NCI-H526 (cell line): ENCODE data around the gene SLC25A45.
"Not testable (repeated sequence)": the region's sequence is repeated elsewhere in the genome, so short reads cannot be mapped to it uniquely, and the experiment has no call there.

Experiments used
- DNase-seq, 2 experiments: peaks; one replicate each; lab custom pipeline; 2025; lab: John Stamatoyannopoulos, UW

Gene SLC25A45

GRCh38 chr11:65362966-65363365 lies 19.5 kb downstream of the SLC25A45 start:
- no peak for DNase-seq

GRCh38 chr11:65362320-65362931 lies 20.0 kb downstream of the SLC25A45 start:
- DNase-seq = no peak

GRCh38 chr11:65357856-65358356 lies 24.5 kb downstream of the SLC25A45 start:
- no peak for DNase-seq

DNA sequence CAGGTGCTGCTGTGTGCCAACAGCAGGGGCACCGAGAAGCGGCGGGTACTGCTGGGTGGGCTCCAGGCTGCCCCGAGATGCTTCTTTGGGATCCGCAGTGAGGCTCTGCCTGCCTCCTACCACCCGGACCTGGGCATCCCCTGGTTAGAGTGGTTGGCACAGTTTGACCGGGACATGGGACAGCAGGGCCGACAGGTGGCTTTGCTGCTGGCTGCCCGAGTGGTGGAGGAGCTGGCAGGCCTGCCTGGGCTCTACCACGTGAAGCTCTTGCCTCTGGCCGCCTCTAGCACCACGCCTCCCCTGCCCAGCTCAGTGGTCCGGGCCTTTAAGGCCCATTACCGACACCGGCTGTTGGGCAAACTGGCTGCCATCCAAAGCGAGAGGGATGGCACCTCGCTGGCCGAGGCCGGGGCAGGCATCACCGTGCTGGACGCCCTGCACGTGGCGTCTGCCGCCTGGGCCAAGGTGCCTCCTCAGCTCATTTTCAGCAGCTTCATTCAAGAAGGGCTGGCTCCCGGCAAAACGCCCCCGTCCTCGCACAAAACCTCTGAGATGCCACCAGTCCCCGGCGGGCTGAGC lies 26.0 kb downstream of the SLC25A45 start:
- no peak for DNase-seq

DNA sequence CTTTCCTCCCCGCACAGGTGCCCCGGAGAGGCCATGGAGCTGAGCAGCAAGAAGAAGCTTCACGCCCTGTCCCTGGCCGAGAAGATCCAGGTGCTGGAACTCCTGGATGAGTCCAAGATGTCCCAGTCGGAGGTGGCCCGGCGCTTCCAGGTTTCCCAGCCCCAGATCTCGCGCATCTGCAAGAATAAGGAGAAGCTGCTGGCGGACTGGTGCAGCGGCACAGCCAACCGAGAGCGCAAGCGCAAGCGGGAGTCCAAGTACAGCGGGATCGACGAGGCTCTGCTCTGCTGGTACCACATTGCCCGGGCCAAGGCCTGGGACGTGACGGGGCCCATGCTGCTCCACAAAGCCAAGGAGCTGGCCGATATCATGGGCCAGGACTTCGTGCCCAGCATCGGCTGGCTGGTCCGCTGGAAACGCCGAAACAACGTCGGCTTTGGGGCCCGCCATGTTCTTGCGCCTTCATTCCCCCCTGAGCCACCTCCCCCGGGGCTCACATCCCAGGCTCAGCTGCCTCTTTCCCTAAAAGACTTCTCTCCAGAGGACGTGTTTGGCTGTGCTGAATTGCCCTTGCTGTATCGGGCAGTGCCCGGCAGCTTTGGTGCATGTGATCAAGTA lies 26.6 kb downstream of the SLC25A45 start:
- DNase-seq = peak; percentile 62 to 77

DNA sequence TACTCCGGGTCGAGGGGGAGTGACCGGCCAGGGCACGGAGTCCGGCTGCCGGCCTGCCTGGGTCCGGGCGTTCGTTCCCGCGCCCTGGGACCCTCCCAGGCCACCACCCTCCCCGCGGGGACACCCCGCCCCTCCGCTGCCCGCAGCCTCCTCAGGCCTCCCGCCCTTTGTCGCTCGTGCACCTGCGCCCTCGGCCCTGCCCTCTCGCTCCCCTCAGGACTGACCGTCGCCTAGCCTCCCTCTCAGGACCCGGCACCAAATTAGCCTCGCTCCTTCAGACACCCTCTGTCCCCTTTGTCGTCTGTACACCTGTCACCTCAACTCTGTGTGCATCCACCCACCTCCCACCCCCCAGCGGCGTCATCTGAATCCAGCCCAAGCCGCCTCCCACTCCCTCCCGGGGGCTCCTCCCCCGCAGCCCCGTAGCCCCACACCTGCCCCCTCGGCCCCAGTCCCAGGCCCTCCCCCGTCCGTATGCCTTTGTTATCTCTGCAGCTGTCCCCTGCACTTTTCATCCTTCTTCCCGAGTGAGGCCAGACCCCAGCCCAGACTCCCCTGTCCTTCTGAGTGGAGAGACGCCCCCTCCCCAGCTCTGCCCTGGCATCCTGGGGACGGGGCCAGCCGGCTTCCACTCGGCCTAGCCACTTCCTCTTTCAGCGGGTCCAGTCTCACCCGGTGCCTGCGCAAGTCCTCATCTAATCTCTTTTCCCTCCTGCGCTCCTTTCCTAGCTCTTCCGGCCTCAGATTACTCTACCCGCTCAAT lies 27.3 kb downstream of the SLC25A45 start:
- DNase-seq = peak; percentile 62 to 82

DNA sequence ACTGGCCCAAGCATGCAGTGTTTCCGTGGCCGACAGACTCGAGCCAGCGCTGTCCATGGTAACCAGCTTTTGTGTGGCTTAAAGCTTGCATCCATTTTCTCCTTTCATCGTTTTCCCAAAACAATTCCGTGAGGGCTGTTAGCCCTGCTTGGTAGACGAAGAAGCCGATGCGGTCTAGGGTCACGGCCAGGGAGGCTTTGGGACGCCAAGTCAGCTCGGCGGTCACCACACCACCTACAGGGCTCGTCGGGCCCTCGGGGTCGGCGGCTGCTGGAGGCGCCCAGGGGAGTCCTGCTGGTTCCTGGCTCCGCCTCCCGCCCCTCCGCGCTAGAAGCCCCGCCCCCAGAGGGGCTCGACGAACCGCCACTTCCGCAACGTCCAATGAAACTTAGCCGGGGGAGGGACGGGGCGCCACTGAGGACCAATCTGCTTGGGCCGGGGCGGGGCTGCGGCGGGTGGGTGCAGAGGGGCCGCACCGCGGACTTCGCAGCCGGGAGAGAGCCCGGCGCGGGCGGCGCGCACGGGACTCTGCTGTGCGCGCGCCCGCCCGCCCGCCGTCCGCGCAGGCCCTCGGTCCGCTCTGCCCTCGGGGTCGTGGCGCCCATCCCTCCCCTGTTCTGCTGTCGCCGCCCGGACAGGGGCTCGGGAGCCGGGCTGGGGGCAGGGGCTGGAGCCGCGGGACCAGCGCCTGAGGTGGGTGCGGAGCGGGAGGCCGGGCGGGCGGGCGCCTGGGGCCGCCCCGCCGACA lies 28.0 kb downstream of the SLC25A45 start, which contains the start of gene TIGD3:
TSS of gene TIGD3 (plus strand) at position 487 of the 748 bp plus-strand sequence. CDS start 1,058 bp downstream, outside the sequence.
- peak; percentile 92 to 99 for DNase-seq

GRCh38 chr11:65353900-65354264 lies 28.6 kb downstream of the SLC25A45 start:
- peak in 1 of 2 experiments; percentile 63 for DNase-seq

- no peak for DNase-seq
These were observed 29.1 kb downstream of the SLC25A45 start for GRCh38 chr11:65353376-65353775.

DNA sequence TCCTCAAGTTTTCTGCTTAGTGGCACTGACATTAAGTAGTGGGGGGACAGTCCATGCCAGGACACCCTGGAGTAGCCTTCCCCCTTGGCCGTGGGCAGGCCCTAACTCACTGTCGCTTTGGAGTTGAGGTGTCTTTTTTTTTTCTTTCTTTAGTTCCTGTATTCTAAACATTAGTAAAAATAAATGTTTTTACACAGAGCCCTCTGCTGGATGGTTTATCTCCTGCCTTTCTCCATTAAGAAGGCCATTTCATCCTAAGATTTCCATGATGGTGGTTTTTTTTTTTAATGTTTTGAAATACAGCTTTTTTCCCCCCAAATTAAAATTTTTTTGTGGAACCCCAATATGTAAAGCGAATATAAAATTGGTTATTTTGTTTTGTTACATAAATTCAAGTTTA lies 29.7 kb downstream of the SLC25A45 start:
- no peak for DNase-seq

GRCh38 chr11:65351511-65351910 lies 30.9 kb downstream of the SLC25A45 start:
- DNase-seq = no peak

GRCh38 chr11:65341856-65342255 lies 40.6 kb downstream of the SLC25A45 start:
- DNase-seq = no peak

- no peak for DNase-seq
These were observed 42.2 kb downstream of the SLC25A45 start for GRCh38 chr11:65340226-65340625.

DNA sequence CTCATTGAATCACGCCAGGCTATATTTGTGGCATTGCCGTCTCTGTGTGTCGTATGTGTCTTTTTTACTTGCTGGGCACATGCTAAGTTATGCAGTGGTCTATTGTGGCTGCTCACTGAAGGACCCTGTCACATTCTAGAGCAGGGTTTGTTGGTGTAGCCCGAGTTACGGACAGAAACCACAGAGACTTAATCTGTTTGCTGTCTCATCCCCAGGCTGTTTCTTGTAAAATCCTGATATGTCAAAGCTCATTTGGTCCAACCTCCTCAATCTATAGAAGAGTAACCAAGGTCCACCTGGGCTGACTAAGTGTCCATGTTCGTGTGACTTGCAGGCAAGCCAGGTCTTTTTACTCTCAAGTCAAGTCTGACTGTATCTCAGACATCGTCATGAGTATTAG lies 43.8 kb downstream of the SLC25A45 start:
- no peak for DNase-seq

GRCh38 chr11:65334696-65335295 lies 47.6 kb downstream of the SLC25A45 start:
- no peak for DNase-seq

- DNase-seq = not testable (repeated sequence)
These were observed 49.9 kb downstream of the SLC25A45 start for GRCh38 chr11:65332591-65332990.

- DNase-seq = no peak
These were observed 51.9 kb downstream of the SLC25A45 start for GRCh38 chr11:65330544-65330943.

DNA sequence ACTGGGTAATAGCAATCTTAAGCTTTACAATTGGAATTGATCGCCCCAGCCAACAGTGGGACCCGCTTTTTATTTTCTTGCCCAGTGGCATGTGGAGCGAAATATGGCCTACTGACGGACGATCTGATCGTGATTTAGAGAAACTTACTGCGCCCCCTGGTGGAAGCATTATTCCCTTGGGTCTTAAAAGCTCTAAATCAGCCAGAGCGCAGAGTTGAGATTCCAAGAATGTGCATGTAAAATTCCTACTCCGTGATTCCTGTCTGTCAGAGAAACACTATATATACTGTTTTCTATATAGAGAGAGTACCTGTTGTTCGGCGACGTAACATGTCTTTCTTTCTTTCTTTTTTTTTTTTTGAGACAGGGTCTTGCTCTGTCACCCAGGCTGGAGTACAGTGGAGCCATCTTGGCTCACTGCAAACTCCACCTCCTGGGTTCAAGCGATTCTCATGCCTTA lies 52.5 kb downstream of the SLC25A45 start:
- peak; percentile 88 to 98 for DNase-seq

- no peak for DNase-seq
These were observed 53.0 kb downstream of the SLC25A45 start for GRCh38 chr11:65329478-65329877.

DNA sequence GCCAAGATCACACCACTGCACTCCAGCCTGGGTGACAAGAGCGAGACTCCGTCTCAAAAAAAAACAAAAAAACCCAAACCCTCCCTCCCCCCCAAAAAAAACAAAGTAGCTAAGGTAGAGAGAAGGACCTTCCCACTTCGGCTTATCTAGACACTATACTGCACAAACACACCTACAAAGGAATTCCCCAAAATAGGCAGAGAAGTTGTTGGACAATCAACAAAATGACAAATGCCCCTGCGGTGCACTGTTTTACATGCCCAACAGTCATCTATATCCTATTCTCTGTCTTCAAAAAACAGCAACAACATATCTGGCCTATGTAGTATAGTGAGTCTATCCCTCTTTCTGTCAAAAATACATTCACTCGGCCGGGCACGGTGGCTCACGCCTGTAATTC lies 55.4 kb downstream of the SLC25A45 start:
- no peak for DNase-seq

- no peak for DNase-seq
These were observed 57.0 kb downstream of the SLC25A45 start for GRCh38 chr11:65325435-65325834.
